Central memory CD4-positive, alpha-beta T cell (primary cell): ENCODE data around the gene CD274.
"Not testable (repeated sequence)": the region's sequence is repeated elsewhere in the genome, so short reads cannot be mapped to it uniquely, and the experiment has no call there.

Experiments
- DNase-seq: peaks from one replicate; pipeline ENCODE4 v3.0.0; 2022

Gene CD274

DNA sequence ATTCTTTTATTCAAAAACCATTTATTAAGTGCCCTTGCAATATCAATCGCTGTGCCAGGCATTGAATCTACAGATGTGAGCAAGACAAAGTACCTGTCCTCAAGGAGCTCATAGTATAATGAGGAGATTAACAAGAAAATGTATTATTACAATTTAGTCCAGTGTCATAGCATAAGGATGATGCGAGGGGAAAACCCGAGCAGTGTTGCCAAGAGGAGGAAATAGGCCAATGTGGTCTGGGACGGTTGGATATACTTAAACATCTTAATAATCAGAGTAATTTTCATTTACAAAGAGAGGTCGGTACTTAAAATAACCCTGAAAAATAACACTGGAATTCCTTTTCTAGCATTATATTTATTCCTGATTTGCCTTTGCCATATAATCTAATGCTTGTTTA, 18.5 kb downstream of the CD274 start:
- DNase-seq, result no peak

DNA sequence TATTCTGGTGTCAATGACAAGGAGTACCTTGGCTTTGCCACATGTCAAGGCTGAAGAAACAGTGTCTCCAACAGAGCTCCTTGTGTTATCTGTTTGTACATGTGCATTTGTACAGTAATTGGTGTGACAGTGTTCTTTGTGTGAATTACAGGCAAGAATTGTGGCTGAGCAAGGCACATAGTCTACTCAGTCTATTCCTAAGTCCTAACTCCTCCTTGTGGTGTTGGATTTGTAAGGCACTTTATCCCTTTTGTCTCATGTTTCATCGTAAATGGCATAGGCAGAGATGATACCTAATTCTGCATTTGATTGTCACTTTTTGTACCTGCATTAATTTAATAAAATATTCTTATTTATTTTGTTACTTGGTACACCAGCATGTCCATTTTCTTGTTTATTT, 19.8 kb downstream of the CD274 start:
- no peak for DNase-seq

- DNase-seq, result no peak
Measured at GRCh38 chr9:5470816-5471215, 20.5 kb downstream of the CD274 start.

GRCh38 chr9:5475611-5476010, 25.3 kb downstream of the CD274 start:
- DNase-seq, result not testable (repeated sequence)

- no peak for DNase-seq
Measured at GRCh38 chr9:5478206-5478605, 27.9 kb downstream of the CD274 start.

- DNase-seq, result no peak
Measured at GRCh38 chr9:5479994-5480694, 29.8 kb downstream of the CD274 start.

- no peak for DNase-seq
Measured at GRCh38 chr9:5480919-5481318, 30.6 kb downstream of the CD274 start.

DNA sequence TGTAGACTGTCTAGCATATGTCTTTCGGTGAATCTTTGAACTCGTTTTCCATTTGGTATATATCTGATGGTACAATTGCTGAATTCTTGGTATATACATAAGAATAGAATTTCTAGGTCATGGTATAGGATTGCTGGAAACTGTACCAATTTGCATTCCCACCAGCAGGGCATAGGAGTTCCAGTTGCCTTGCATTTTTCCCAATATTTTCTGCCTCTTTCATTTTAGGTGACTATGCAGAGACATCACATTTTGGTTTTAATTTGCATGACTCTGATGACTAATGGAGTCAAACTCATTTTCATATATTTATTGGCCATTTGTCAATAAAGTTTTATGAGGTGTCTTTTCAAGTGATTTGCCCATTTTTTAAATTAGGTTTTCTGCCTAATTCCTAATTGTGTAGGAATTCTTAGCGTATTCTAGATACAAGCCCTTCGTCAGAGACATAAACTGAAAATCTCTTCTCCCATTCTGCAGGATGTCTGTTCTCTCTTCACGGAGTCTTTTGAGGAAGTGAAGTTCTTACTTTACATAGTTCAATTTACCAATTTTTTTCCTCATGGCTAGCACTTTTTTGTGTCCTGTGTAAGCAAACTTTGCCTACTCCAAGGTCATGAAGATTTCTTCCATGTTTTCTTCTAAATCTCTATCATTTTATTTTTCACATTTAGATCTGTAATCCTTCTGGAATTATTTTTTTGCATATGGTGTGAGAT, 31.1 kb downstream of the CD274 start:
- DNase-seq, result no peak

GRCh38 chr9:5482194-5482593, 31.9 kb downstream of the CD274 start:
- DNase-seq, result no peak

DNA sequence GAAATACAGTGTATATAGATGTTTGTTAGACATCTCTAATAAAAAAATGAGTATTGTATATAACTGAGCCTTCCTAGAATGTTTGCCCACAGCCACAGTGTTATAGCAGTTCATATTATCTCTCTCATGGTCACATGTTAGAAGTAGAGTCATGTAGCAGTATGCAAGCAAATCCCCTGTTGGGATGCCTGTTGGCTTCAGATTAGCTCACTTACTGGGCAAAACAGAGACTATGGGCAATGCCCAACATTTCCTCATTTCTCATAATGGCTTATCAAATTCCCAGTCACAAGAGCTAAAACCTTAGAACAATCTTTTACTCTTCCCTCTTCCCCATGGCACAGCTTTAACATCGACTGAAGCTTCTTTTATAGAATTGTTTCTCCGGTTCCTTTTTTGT, 33.0 kb downstream of the CD274 start:
- DNase-seq, result no peak

DNA sequence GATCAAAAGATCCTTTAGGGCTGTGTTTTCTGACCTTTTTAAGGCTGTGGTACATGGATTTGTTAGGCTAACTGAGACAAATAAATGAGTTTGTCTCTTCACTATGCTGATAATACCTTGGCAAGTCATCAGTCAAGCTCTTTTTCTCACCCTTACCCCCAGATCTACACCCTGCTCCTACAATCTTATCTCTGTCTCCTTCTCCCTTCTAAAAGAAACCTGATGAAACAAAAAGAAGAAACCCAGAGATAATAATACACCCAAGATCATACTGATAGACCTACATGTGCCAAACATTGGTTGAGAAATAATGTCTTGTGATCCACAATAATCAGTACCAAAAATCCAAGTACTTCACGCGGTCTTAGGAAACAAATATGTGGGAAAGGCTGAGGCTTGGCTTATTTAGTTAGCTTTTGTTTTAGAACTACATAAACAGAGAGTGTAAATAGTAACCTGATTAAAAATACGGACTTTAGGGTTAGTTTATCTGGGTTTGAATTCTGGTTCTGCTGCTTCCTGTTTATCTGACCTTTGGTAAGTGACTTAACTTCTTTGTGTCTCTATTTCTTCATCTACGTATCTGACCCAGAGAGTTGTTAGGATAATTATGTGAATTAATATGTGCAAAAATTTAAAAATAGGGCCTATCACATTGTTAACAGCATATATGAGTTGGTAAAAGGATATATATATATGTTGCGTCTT, 35.2 kb downstream of the CD274 start:
- no peak for DNase-seq

DNA sequence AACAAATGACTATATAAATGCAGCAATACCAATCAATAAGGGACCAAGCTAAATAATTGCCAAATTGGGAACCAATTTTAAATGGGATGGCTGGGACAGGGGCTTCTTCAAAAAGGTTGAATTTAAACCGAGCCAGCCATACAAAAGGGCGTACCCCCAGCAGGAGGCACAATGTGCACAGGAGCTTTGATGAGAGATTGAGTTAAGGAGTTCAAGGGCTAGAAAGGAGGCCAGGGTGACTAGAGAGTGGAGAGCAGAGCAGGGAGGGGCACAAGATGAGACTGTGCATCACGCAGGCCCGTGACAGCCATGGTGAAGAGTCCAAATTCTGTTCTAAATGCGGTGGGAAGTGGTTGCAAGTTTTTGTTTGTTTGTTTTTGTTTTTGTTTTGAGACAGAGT, 36.6 kb downstream of the CD274 start:
- DNase-seq, result no peak

DNA sequence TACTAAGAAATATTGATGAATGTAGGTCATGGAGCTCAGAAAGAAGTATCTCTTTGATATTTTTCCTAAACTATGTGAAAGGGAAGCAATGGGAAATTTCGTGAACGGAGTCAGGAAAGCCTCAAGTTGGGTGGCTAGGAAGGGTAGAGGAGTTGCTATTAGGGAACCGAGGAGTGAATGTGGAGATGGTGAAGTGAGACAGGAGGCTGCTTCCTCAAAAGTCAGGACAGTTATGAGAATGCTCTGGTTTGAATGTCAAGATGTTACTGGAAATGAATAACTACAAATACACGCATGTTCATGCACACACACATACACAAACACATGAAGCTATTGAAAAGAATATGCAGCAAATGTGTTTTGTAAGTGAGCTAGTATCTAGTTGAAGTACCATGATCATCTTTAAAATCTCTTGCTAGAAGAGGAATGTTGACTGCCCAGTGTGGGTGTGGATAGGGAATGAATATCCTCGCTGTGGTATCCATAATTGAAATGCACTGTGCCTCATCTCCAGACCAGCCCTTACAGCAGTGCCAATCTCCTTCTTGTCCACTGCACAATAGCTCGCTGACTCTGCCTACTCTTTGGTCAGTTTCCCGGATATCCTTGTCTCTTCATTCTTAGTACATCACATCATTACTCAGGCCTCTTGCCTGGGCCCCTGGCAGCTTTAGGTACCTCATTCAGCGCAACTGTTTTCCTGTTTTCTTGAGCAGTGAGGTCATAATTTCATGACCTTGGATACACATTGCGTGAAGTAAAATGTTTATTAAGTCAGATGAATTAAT, 38.1 kb downstream of the CD274 start:
- DNase-seq, result no peak

DNA sequence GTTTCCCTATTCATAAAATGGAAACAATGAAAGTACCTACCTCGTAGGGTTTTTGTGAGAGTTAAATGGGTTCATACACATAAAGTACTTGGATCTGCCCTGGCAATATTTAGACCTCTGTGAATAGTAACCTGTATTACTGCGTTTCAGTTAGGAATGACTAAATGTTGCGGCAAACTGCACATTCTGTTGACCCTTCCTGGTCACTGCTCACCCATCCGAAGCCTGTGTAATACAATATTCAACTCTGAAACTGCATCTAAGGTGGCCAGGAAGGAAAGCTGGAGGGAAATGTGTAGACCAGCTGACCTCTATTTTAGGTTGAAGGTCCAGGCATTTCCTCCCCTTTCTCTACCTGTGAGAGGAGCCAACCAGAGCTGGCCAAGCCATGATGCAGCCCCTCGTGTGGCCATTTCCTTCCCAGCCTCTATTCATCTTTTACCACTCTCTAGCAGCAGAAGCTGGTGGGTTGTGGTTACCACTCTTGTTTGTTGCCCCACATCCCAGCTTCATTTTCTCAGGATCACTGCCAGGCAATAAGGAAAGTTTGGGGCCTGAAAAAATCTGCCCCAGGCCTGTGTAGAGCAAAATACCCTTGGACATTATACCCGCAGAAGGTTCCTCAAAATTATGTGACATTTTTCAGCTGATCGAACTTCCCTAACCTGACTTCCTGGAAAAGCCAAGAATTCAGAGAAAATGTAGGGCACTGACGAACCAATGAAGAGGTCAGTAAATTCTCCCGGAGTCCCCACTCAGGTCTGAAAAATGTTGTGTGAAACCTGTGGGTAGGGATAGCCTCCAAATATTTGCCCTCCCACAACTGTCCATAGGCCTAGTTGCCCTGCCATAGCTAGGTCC, 39.5 kb downstream of the CD274 start:
- DNase-seq, result no peak

DNA sequence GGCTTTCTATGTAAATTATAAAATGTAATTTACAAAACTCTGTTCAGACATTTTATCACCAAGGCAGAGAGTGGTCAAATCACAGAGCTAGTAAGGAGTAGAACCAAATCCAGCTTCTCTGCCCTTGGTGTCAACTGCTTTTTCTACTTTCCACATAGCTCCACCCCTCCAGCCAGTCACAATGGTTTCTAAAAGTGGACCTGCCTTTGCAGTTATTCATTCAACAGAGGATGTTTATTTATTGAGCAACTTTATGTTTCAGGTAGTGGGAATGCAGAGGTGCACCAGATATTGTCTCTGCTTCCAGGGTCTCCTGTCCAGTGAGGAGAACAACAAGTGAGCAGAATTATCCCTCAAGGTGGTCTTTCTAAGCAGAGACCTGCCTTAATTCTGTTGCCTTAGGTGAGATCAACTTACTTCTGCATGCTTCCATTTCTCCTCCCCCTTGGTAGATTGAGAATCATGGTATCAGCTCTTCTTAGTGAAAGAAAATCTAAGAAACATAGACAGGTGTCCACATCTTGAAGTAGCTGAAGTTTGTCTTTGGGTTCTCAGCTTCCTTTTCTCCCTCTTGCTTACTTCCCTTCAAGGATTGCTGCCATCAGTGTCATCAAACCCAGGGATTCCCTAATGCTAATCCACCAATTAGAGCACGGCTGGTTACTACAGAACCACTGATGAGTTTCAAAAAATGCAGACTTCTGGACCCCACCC, 42.8 kb downstream of the CD274 start:
- no peak for DNase-seq

DNA sequence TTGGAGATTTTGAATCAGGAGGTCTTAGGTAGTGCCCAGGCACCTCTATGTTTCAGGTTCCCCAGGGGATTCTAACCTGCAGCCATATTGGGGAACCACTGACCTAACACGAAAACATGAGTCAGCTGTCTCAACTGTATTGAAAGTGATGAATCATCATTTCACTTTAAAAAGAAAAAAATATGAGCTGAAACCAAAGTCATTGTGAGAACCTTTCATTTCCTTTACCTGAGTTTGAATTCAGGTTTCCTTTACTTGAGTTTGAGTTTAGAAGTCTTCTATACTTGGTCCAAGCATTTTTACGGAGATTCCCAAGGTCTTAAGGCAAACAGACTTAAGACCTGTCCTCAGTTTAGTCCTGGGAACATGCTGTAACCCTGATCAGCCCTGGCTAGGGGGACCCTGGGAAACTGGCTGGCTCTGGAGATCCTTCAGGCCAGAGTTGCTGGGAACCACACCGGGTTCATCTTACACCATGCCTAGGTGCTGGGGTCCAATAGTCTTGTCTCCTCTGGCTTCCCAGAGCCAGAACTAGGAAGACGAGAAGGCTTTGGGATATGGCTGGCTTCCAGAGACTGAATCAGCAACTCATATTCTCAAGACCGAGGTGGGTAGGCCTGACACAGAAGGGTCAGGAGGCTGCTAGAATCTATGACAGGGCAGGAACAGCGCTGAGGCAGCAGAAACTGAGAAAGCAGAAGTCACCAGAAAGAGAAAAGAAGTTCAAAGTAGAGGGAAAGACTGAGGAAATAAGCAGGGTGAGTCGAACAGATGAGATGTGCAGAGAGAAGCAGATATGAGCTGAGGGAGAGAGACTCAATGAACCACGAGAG, 43.6 kb downstream of the CD274 start:
- no peak for DNase-seq

DNA sequence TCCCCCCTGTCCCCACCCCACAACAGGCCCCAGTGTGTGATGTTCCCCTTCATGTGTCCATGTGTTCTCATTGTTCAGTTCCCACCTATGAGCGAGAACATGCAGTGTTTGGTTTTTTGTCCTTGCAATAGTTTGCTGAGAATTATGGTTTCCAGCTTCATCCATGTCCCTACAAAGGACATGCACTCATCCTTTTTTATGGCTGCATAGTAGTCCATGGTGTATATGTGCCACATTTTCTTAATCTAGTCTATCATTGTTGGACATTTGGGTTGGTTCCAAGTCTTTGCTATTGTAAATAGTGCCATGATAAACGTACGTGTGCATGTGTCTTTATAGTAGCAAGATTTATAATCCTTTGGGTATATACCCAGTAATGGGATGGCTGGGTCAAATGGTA, 44.4 kb downstream of the CD274 start:
- not testable (repeated sequence) for DNase-seq

- DNase-seq, result no peak
Measured at GRCh38 chr9:5499157-5499556, 48.8 kb downstream of the CD274 start.

- no peak for DNase-seq
Measured at GRCh38 chr9:5499889-5500398, 49.6 kb downstream of the CD274 start.
